Measurements from ENCODE around the gene MTERF2. TPM values are rescaled to one million over a fixed set of nuclear protein-coding genes. Genes with fewer than 3 reads are reported as not detected.
"Not testable (repeated sequence)": the region's sequence is repeated elsewhere in the genome, so short reads cannot be mapped to it uniquely, and the experiment has no call there.

The MTERF2 gene
- total RNA-seq, 1 donor from 2014 or later = 3.1 TPM

GRCh38 chr12:107017042-107017441 is 30.1 kb upstream of the MTERF2 start:
- no peaks in the 10 kb centered on the region for H3K9me3 ChIP-seq
- intact Hi-C loops (cut with DNase I) = no loop called here
- DNase-seq (ENCODE audit: low spot score in 2 of 2) = no peak
- no peak overlapping the region for H3K4me3 ChIP-seq
- H3K36me3 ChIP-seq = peaks cover 0 to 22% of the 10 kb centered on the region in 2 donors
- no peaks in the 10 kb centered on the region for H3K4me1 ChIP-seq
- no peaks in the 10 kb centered on the region for H3K27me3 ChIP-seq
- no peak for TF ChIP-seq CTCF (IDR thresholded peaks at IDR 0.05)
- H3K27ac ChIP-seq = no peak overlapping the region

- no peaks in the 10 kb centered on the region for H3K4me1 ChIP-seq
Measured at GRCh38 chr12:107014055-107014454, 27.1 kb upstream of the MTERF2 start.

GRCh38 chr12:107012736-107013425 is 25.9 kb upstream of the MTERF2 start:
- intact Hi-C loops (cut with DNase I) = no loop called here
- DNase-seq (ENCODE audit: low spot score in 2 of 2) = no peak
- Histone ChIP-seq H3K9me3 (no peaks in the 10 kb centered on the region), H3K4me1 (no peaks in the 10 kb centered on the region), H3K4me3 (no peak overlapping the region), H3K36me3 (peaks cover 0 to 9% of the 10 kb centered on the region in 2 donors), H3K27ac (no peak overlapping the region), H3K27me3 (no peaks in the 10 kb centered on the region)
- TF ChIP-seq CTCF (IDR thresholded peaks at IDR 0.05) = no peak

More at GRCh38 chr12:107014055-107014454, 27.1 kb upstream of the MTERF2 start:
- Histone ChIP-seq H3K36me3 (peaks cover 0 to 9% of the 10 kb centered on the region in 2 donors), H3K4me3 (no peak overlapping the region), H3K27me3 (no peaks in the 10 kb centered on the region), H3K9me3 (no peaks in the 10 kb centered on the region), H3K27ac (no peak overlapping the region)
- intact Hi-C loops (cut with DNase I) = no loop called here
- DNase-seq (ENCODE audit: low spot score in 2 of 2) = no peak
- TF ChIP-seq CTCF (IDR thresholded peaks at IDR 0.05) = no peak

- Histone ChIP-seq H3K4me1 (no peaks in the 10 kb centered on the region), H3K9me3 (no peaks in the 10 kb centered on the region), H3K4me3 (no peak overlapping the region), H3K27ac (no peak overlapping the region), H3K36me3 (peaks cover 0 to 4% of the 10 kb centered on the region in 2 donors), H3K27me3 (no peaks in the 10 kb centered on the region)
- no peak for DNase-seq (ENCODE audit: low spot score in 2 of 2)
- no peak for TF ChIP-seq CTCF (IDR thresholded peaks at IDR 0.05)
- intact Hi-C loops (cut with DNase I) = no loop called here
Measured at GRCh38 chr12:107011519-107011918, 24.6 kb upstream of the MTERF2 start.

- DNase-seq (ENCODE audit: low spot score in 2 of 2) = no peak
- H3K27me3 ChIP-seq = no peaks in the 10 kb centered on the region
- H3K4me3 ChIP-seq = no peak overlapping the region
- H3K27ac ChIP-seq = no peak overlapping the region
- no peak for TF ChIP-seq CTCF (IDR thresholded peaks at IDR 0.05)
- H3K4me1 ChIP-seq = peaks cover 0 to 2% of the 10 kb centered on the region in 2 donors
- no peaks in the 10 kb centered on the region for H3K9me3 ChIP-seq
- no peaks in the 10 kb centered on the region for H3K36me3 ChIP-seq
- intact Hi-C loops (cut with DNase I) = no loop called here
Measured at GRCh38 chr12:107007411-107007810, 20.5 kb upstream of the MTERF2 start.

- H3K4me3 ChIP-seq; H3K9me3 ChIP-seq; H3K4me1 ChIP-seq; H3K27me3 ChIP-seq; DNase-seq (ENCODE audit: low spot score in 2 of 2); H3K27ac ChIP-seq; intact Hi-C loops (cut with DNase I): not testable (repeated sequence)
- H3K36me3 ChIP-seq = peaks cover 5 to 12% of the 10 kb centered on the region in 2 donors
Measured at GRCh38 chr12:107002665-107003064, 15.7 kb upstream of the MTERF2 start.

Data from ascending aorta (tissue), 2 donors.